D721Med (cell line): ENCODE results near the gene TMEM89.

Source experiments
- DNase-seq: peaks from one replicate; pipeline ENCODE4 v3.0.0; 2011; ENCODE audit warnings: low spot score; ENCODE audit not compliant: insufficient read length
- FAIRE-seq: peaks from 2 replicates; lab custom pipeline; 2011; peaks lifted over from hg19 to GRCh38; lab: Jason Lieb, UNC
- CTCF ChIP-seq: IDR thresholded peaks from 2 replicates; pipeline ENCODE4 v1.5.1; 2012; ENCODE audit warnings: mild to moderate bottlenecking, control low read depth; ENCODE audit not compliant: insufficient read depth; ENCODE audit errors: missing control alignments

TMEM89 gene

DNA sequence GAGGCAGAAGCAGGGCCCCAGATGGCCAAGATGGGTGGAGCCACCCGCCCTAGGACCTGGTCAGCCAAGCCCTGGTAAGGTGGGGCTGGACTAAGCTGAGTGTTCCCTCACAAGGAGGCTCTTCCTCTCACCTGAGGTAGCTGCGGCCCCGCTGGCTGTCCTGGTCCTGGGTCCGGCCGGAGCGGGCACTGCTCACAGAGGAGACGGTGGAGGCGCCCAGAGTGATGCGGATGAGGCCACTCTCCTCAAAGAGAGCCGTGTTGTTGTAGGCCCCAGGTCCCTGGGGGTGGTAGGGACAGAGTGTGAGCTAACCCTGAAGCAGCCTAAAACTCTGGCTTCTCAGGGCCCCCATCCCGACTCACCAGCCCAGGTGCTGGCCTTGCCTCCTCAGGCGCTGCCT is 21.0 kb upstream of the TMEM89 start:
- no peak for TF ChIP-seq CTCF
- no peak for DNase-seq

GRCh38 chr3:48641396-48641795 is 19.8 kb upstream of the TMEM89 start:
- no peak for TF ChIP-seq CTCF
- DNase-seq: no peak
- no peak for FAIRE-seq

More for the DNA sequence above, 21.0 kb upstream of the TMEM89 start:
- no peak for FAIRE-seq

- no peak for DNase-seq
- TF ChIP-seq CTCF: no peak
- no peak for FAIRE-seq
These were observed 18.5 kb upstream of the TMEM89 start for GRCh38 chr3:48639944-48640606.

- FAIRE-seq (no peak), DNase-seq (no peak)
- TF ChIP-seq CTCF: no peak
These were observed 15.7 kb upstream of the TMEM89 start for GRCh38 chr3:48637305-48637704.

- FAIRE-seq: no peak
These were observed 14.6 kb upstream of the TMEM89 start for GRCh38 chr3:48636149-48636655.

DNA sequence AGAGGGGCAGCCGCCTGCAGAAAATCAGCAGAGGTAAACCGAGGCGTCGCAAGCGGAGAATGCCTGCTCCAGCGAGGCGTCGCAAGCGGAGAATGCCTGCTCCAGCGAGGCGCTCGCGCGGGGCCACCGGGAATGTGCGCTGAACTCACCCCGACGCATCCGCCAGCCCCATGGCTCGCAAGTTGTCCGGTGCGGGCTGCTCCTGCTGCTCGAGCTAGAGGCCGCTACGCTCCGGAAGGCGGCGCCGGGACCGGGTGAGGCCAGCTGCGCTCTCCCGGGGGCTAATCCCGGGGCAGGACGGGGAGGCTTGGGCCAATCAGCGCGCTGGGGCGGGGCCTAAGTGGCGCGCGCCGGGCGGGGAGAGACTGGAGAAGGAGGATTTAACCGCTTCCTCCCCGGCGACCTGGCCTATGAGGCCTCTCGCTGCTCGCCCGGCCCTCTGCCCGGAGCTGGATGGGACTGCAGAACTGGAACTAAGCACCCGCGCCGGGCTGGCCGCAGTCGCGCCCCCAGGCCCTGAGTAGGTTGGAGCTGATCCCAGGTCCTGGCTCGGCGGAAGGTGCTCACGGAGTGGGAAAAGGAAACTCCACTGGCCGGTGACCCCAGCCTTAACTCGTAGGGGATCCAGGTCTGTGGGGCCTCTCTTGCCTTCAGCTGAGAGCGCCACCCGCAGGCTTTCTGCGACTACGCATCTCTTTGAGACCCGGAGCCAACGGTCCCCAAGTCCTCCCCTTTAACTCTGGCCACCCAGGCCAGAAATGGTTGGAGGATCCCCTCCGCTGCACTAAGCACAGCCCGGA is 13.9 kb upstream of the TMEM89 start, which contains the start of gene SLC26A6:
Gene SLC26A6 (minus strand): TSS at position 240 of the 800 bp plus-strand sequence. CDS start 68 bp downstream, at position 172.
- no peak for FAIRE-seq
- TF ChIP-seq CTCF: peak; percentile 50
- DNase-seq: peak; percentile 100

More at GRCh38 chr3:48636149-48636655, 14.6 kb upstream of the TMEM89 start:
- TF ChIP-seq CTCF: no peak
- DNase-seq: no peak
